WTC11 (cell line): Measurements from ENCODE around the gene ALDH3B1.

ENCODE experiments used
- ELF4 ChIP-seq: sonication (generic); formaldehyde crosslinking; IDR thresholded peaks from 2 replicates; pipeline ENCODE4 v1.8.1; 2022; ENCODE audit warnings: low read depth, mild to moderate bottlenecking, moderate library complexity, missing genetic modification reagents
- ETV6 ChIP-seq: sonication (generic); formaldehyde crosslinking; IDR thresholded peaks from 2 replicates; pipeline ENCODE4 v1.8.1; 2022; ENCODE audit warnings: mild to moderate bottlenecking, missing genetic modification reagents
- NR3C1 ChIP-seq: sonication (generic); formaldehyde crosslinking; conservative IDR thresholded peaks from 2 replicates; pipeline ENCODE4 v1.8.1; 2023; ENCODE audit warnings: low read depth, mild to moderate bottlenecking, missing genetic modification reagents
- SMAD3 ChIP-seq: sonication (generic); formaldehyde crosslinking; IDR thresholded peaks from 2 replicates; pipeline ENCODE4 v1.8.0; 2022; ENCODE audit warnings: missing genetic modification reagents, mild to moderate bottlenecking, borderline replicate concordance
- ZNF423 ChIP-seq: fragments of 250-450 bp; sonication (Bioruptor Pico); IDR thresholded peaks from 2 replicates; pipeline ENCODE4 v2.1.2; 2022; ENCODE audit warnings: mild to moderate bottlenecking, moderate library complexity
- TF ChIP-seq, protein P1 (sequence below): fragments of 200-600 bp; IDR thresholded peaks from 2 replicates; pipeline ENCODE4 v1.8.0; 2022; ENCODE audit warnings: antibody characterized with exemption
- TF ChIP-seq, protein P2 (sequence below): sonication (generic); formaldehyde crosslinking; conservative IDR thresholded peaks from 2 replicates; pipeline ENCODE4 v1.8.1; 2022; ENCODE audit warnings: mild to moderate bottlenecking, missing genetic modification reagents
- TF ChIP-seq, protein P3 (sequence below): sonication (generic); formaldehyde crosslinking; IDR thresholded peaks from 2 replicates; pipeline ENCODE4 v1.8.0; 2022; ENCODE audit warnings: mild to moderate bottlenecking, missing genetic modification reagents
- TF ChIP-seq, protein P4 (sequence below): sonication (generic); formaldehyde crosslinking; IDR thresholded peaks from 2 replicates; pipeline ENCODE4 v1.8.1; 2023; ENCODE audit warnings: mild to moderate bottlenecking, missing genetic modification reagents, moderate library complexity
- TF ChIP-seq, protein P5 (sequence below): sonication (generic); formaldehyde crosslinking; IDR thresholded peaks from 2 replicates; pipeline ENCODE4 v1.8.0; 2022; ENCODE audit warnings: mild to moderate bottlenecking, missing genetic modification reagents

DNA sequence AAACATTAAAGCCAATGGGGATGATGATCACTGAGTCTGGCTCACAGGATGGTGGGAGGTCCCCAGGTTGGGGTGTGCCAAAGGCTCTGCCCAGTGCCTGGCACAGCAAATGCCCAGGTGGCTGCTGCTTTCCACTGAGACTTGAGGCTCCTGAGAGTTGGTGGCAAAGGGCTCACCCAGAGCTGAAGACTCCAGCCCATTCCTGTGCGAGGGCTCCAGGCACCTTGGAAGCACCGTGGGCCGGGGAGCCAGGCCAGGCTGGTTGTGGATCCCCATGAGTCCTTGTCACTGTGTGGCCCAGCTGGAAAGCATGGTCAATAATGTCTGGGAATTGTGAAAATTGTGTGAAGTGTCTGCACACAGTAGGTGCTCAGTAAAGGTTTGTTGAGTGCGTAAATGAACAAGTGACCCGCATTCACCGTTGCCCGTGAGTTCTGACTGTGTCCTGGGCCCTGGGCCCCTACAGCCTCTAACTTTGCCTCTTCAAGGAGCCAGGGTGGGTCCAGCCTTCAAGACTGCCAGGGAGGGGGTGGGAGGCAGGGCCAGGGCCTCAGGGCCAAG lies 3.4 kb upstream of the ALDH3B1 start:
- TF ChIP-seq, protein P1, sequence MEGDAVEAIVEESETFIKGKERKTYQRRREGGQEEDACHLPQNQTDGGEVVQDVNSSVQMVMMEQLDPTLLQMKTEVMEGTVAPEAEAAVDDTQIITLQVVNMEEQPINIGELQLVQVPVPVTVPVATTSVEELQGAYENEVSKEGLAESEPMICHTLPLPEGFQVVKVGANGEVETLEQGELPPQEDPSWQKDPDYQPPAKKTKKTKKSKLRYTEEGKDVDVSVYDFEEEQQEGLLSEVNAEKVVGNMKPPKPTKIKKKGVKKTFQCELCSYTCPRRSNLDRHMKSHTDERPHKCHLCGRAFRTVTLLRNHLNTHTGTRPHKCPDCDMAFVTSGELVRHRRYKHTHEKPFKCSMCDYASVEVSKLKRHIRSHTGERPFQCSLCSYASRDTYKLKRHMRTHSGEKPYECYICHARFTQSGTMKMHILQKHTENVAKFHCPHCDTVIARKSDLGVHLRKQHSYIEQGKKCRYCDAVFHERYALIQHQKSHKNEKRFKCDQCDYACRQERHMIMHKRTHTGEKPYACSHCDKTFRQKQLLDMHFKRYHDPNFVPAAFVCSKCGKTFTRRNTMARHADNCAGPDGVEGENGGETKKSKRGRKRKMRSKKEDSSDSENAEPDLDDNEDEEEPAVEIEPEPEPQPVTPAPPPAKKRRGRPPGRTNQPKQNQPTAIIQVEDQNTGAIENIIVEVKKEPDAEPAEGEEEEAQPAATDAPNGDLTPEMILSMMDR = no peak
- TF ChIP-seq, protein P2, sequence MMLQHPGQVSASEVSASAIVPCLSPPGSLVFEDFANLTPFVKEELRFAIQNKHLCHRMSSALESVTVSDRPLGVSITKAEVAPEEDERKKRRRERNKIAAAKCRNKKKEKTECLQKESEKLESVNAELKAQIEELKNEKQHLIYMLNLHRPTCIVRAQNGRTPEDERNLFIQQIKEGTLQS (CRISPR knock-in tag) = no peak
- TF ChIP-seq ELF4 (CRISPR knock-in tag) (no peak), ETV6 (no peak), SMAD3 (no peak), NR3C1 (CRISPR knock-in tag) (no peak), ZNF423 (CRISPR knock-in tag) (no peak)
- TF ChIP-seq, protein P3, sequence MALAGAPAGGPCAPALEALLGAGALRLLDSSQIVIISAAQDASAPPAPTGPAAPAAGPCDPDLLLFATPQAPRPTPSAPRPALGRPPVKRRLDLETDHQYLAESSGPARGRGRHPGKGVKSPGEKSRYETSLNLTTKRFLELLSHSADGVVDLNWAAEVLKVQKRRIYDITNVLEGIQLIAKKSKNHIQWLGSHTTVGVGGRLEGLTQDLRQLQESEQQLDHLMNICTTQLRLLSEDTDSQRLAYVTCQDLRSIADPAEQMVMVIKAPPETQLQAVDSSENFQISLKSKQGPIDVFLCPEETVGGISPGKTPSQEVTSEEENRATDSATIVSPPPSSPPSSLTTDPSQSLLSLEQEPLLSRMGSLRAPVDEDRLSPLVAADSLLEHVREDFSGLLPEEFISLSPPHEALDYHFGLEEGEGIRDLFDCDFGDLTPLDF (CRISPR knock-in tag) = no peak
- TF ChIP-seq, protein P4, sequence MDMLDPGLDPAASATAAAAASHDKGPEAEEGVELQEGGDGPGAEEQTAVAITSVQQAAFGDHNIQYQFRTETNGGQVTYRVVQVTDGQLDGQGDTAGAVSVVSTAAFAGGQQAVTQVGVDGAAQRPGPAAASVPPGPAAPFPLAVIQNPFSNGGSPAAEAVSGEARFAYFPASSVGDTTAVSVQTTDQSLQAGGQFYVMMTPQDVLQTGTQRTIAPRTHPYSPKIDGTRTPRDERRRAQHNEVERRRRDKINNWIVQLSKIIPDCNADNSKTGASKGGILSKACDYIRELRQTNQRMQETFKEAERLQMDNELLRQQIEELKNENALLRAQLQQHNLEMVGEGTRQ = no peak
- TF ChIP-seq, protein P5, sequence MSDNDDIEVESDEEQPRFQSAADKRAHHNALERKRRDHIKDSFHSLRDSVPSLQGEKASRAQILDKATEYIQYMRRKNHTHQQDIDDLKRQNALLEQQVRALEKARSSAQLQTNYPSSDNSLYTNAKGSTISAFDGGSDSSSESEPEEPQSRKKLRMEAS (CRISPR knock-in tag) = no peak
